ENCODE measurements around the gene FN3KRP. TPM values are rescaled to one million over a fixed set of nuclear protein-coding genes. Genes with fewer than 3 reads are reported as not detected.

FN3KRP gene
- total RNA-seq, 5 donors from 2014 or later (not counting 1 experiment from before 2014, with no cell fraction given): 29.2 to 49.4 (median 44.3) TPM

- no peak overlapping the region for H3K4me3 Mint-ChIP-seq
- ATAC-seq (replicated peaks in 1 of 4) (no peak), DNase-seq (no peak)
- no peak overlapping the region for H3K27ac ChIP-seq (ENCODE audit: low read length)
- no peaks in the 10 kb centered on the region for H3K4me1 Mint-ChIP-seq
- POLR2A ChIA-PET: no interaction called here
- peaks cover 4 to 10% (median 9%) of the 10 kb centered on the region in 3 donors for H3K9me3 Mint-ChIP-seq
- CTCF ChIA-PET: no interaction called here
- no peaks in the 10 kb centered on the region for H3K27me3 Mint-ChIP-seq
- no peaks in the 10 kb centered on the region for H3K27me3 ChIP-seq (replicated peaks in 1 of 2; ENCODE audit: control insufficient read depth in 2 of 2, extremely low read depth in 1 of 2, insufficient read depth in 2 of 2, low read length in 1 of 2)
- H3K27ac Mint-ChIP-seq: no peak overlapping the region
- H3K4me1 ChIP-seq (ENCODE audit: control insufficient read depth in 1 of 2, extremely low read depth in 1 of 2, insufficient read depth in 2 of 2, low read length in 2 of 2): no peaks in the 10 kb centered on the region
- peaks cover 9% of the 10 kb centered on the region for H3K36me3 Mint-ChIP-seq
- H3K36me3 ChIP-seq (ENCODE audit: control insufficient read depth in 2 of 2, extremely low read depth in 1 of 2, insufficient read depth in 1 of 2, low read length in 1 of 2): peaks cover 0 to 2% of the 10 kb centered on the region in 2 donors
- H3K9me3 ChIP-seq: no peaks in the 10 kb centered on the region
- 90% methylated on average over 12 of the region's 28 CpGs for WGBS (ENCODE audit: insufficient coverage)
- H3K4me3 ChIP-seq (ENCODE audit: control insufficient read depth in 1 of 2, extremely low read depth in 1 of 2, low read length in 1 of 2): no peak overlapping the region
Measured at GRCh38 chr17:82679586-82680465, 36.7 kb upstream of the FN3KRP start.

- WGBS (ENCODE audit: insufficient coverage): no CpG with 5 or more reads among the region's 3 CpGs
- ChIA-PET POLR2A (interaction anchor here in 1 of 2 donors (0.7 kb wide), 1 partner anchor 182 kb away, joined by 9 read pairs; no protein-coding TSS in a partner anchor), CTCF (interaction anchor here in 1 of 2 donors (0.7 kb wide), 1 partner anchor 87 kb away, joined by 4 read pairs; no protein-coding TSS in a partner anchor)
- Mint-ChIP-seq H3K4me1 (no peaks in the 10 kb centered on the region), H3K36me3 (peaks cover 9% of the 10 kb centered on the region), H3K4me3 (no peak overlapping the region), H3K27ac (no peak overlapping the region), H3K9me3 (peaks cover 4 to 10% (median 9%) of the 10 kb centered on the region in 3 donors), H3K27me3 (no peaks in the 10 kb centered on the region)
- DNase-seq (no peak), ATAC-seq (replicated peaks in 1 of 4) (no peak)
- H3K4me3 ChIP-seq (ENCODE audit: control insufficient read depth in 1 of 2, extremely low read depth in 1 of 2, low read length in 1 of 2): no peak overlapping the region
- no peaks in the 10 kb centered on the region for H3K9me3 ChIP-seq
- peaks cover 0 to 2% of the 10 kb centered on the region in 2 donors for H3K36me3 ChIP-seq (ENCODE audit: control insufficient read depth in 2 of 2, extremely low read depth in 1 of 2, insufficient read depth in 1 of 2, low read length in 1 of 2)
- H3K4me1 ChIP-seq (ENCODE audit: control insufficient read depth in 1 of 2, extremely low read depth in 1 of 2, insufficient read depth in 2 of 2, low read length in 2 of 2): no peaks in the 10 kb centered on the region
- no peak overlapping the region for H3K27ac ChIP-seq (ENCODE audit: low read length)
- no peaks in the 10 kb centered on the region for H3K27me3 ChIP-seq (replicated peaks in 1 of 2; ENCODE audit: control insufficient read depth in 2 of 2, extremely low read depth in 1 of 2, insufficient read depth in 2 of 2, low read length in 1 of 2)
Measured at GRCh38 chr17:82681547-82681946, 35.0 kb upstream of the FN3KRP start.

GRCh38 chr17:82683534-82683933, 33.0 kb upstream of the FN3KRP start:
- Histone ChIP-seq H3K9me3 (no peaks in the 10 kb centered on the region), H3K27ac (ENCODE audit: low read length) (no peak overlapping the region), H3K4me1 (ENCODE audit: control insufficient read depth in 1 of 2, extremely low read depth in 1 of 2, insufficient read depth in 2 of 2, low read length in 2 of 2) (no peaks in the 10 kb centered on the region), H3K27me3 (replicated peaks in 1 of 2; ENCODE audit: control insufficient read depth in 2 of 2, extremely low read depth in 1 of 2, insufficient read depth in 2 of 2, low read length in 1 of 2) (no peaks in the 10 kb centered on the region), H3K36me3 (ENCODE audit: control insufficient read depth in 2 of 2, extremely low read depth in 1 of 2, insufficient read depth in 1 of 2, low read length in 1 of 2) (peaks cover 0 to 2% of the 10 kb centered on the region in 2 donors), H3K4me3 (ENCODE audit: control insufficient read depth in 1 of 2, extremely low read depth in 1 of 2, low read length in 1 of 2) (no peak overlapping the region)
- DNase-seq: no peak
- no peak for ATAC-seq (replicated peaks in 1 of 4)
- no CpG with 5 or more reads among the region's 1 CpG for WGBS (ENCODE audit: insufficient coverage)
- ChIA-PET POLR2A (no interaction called here), CTCF (no interaction called here)
- Mint-ChIP-seq H3K9me3 (peaks cover 4 to 10% (median 9%) of the 10 kb centered on the region in 3 donors), H3K27ac (no peak overlapping the region), H3K4me1 (no peaks in the 10 kb centered on the region), H3K27me3 (no peaks in the 10 kb centered on the region), H3K36me3 (peaks cover 9% of the 10 kb centered on the region), H3K4me3 (no peak overlapping the region)

- DNase-seq (no peak), ATAC-seq (replicated peaks in 1 of 4) (no peak)
- H3K9me3 Mint-ChIP-seq: peaks cover 4 to 10% (median 9%) of the 10 kb centered on the region in 3 donors
- 95% methylated on average over 5 of the region's 13 CpGs for WGBS (ENCODE audit: insufficient coverage)
- Histone ChIP-seq H3K36me3 (ENCODE audit: control insufficient read depth in 2 of 2, extremely low read depth in 1 of 2, insufficient read depth in 1 of 2, low read length in 1 of 2) (peaks cover 0 to 2% of the 10 kb centered on the region in 2 donors), H3K4me1 (ENCODE audit: control insufficient read depth in 1 of 2, extremely low read depth in 1 of 2, insufficient read depth in 2 of 2, low read length in 2 of 2) (no peaks in the 10 kb centered on the region), H3K4me3 (ENCODE audit: control insufficient read depth in 1 of 2, extremely low read depth in 1 of 2, low read length in 1 of 2) (no peak overlapping the region), H3K27me3 (replicated peaks in 1 of 2; ENCODE audit: control insufficient read depth in 2 of 2, extremely low read depth in 1 of 2, insufficient read depth in 2 of 2, low read length in 1 of 2) (no peaks in the 10 kb centered on the region), H3K27ac (ENCODE audit: low read length) (no peak overlapping the region), H3K9me3 (no peaks in the 10 kb centered on the region)
- no peaks in the 10 kb centered on the region for H3K27me3 Mint-ChIP-seq
- H3K27ac Mint-ChIP-seq: no peak overlapping the region
- H3K4me1 Mint-ChIP-seq: no peaks in the 10 kb centered on the region
- H3K4me3 Mint-ChIP-seq: no peak overlapping the region
- CTCF ChIA-PET: no interaction called here
- POLR2A ChIA-PET: no interaction called here
- H3K36me3 Mint-ChIP-seq: peaks cover 9% of the 10 kb centered on the region
Measured at GRCh38 chr17:82684228-82684841, 32.2 kb upstream of the FN3KRP start.

- Mint-ChIP-seq H3K9me3 (peaks cover 4 to 10% (median 9%) of the 10 kb centered on the region in 3 donors), H3K4me3 (no peak overlapping the region), H3K4me1 (no peaks in the 10 kb centered on the region), H3K27ac (no peak overlapping the region), H3K36me3 (peaks cover 12% of the 10 kb centered on the region), H3K27me3 (no peaks in the 10 kb centered on the region)
- no peaks in the 10 kb centered on the region for H3K27me3 ChIP-seq (replicated peaks in 1 of 2; ENCODE audit: control insufficient read depth in 2 of 2, extremely low read depth in 1 of 2, insufficient read depth in 2 of 2, low read length in 1 of 2)
- POLR2A ChIA-PET: no interaction called here
- H3K4me3 ChIP-seq (ENCODE audit: control insufficient read depth in 1 of 2, extremely low read depth in 1 of 2, low read length in 1 of 2): no peak overlapping the region
- peaks cover 0 to 2% of the 10 kb centered on the region in 2 donors for H3K36me3 ChIP-seq (ENCODE audit: control insufficient read depth in 2 of 2, extremely low read depth in 1 of 2, insufficient read depth in 1 of 2, low read length in 1 of 2)
- CTCF ChIA-PET: no interaction called here
- ATAC-seq (replicated peaks in 1 of 4) (no peak), DNase-seq (no peak)
- no peak overlapping the region for H3K27ac ChIP-seq (ENCODE audit: low read length)
- no peaks in the 10 kb centered on the region for H3K9me3 ChIP-seq
- WGBS (ENCODE audit: insufficient coverage): 92% methylated on average over 11 of the region's 12 CpGs
- H3K4me1 ChIP-seq (ENCODE audit: control insufficient read depth in 1 of 2, extremely low read depth in 1 of 2, insufficient read depth in 2 of 2, low read length in 2 of 2): no peaks in the 10 kb centered on the region
Measured at GRCh38 chr17:82685291-82685690, 31.2 kb upstream of the FN3KRP start.

- Mint-ChIP-seq H3K4me3 (no peak overlapping the region), H3K36me3 (peaks cover 14% of the 10 kb centered on the region), H3K4me1 (no peaks in the 10 kb centered on the region), H3K27me3 (no peaks in the 10 kb centered on the region), H3K27ac (no peak overlapping the region), H3K9me3 (peaks cover 4 to 8% (median 8%) of the 10 kb centered on the region in 3 donors)
- ATAC-seq (replicated peaks in 1 of 4) (no peak), DNase-seq (no peak)
- H3K36me3 ChIP-seq (ENCODE audit: control insufficient read depth in 2 of 2, extremely low read depth in 1 of 2, insufficient read depth in 1 of 2, low read length in 1 of 2): peaks cover 0 to 2% of the 10 kb centered on the region in 2 donors
- H3K9me3 ChIP-seq: no peaks in the 10 kb centered on the region
- ChIA-PET POLR2A (no interaction called here), CTCF (interaction anchor here in 1 of 2 donors (0.7 kb wide), 1 partner anchor 23 kb away, joined by 5 read pairs; no protein-coding TSS in a partner anchor)
- H3K4me1 ChIP-seq (ENCODE audit: control insufficient read depth in 1 of 2, extremely low read depth in 1 of 2, insufficient read depth in 2 of 2, low read length in 2 of 2): no peaks in the 10 kb centered on the region
- WGBS (ENCODE audit: insufficient coverage): 100% methylated on average over 5 of the region's 19 CpGs
- H3K4me3 ChIP-seq (ENCODE audit: control insufficient read depth in 1 of 2, extremely low read depth in 1 of 2, low read length in 1 of 2): no peak overlapping the region
- H3K27ac ChIP-seq (ENCODE audit: low read length): no peak overlapping the region
- H3K27me3 ChIP-seq (replicated peaks in 1 of 2; ENCODE audit: control insufficient read depth in 2 of 2, extremely low read depth in 1 of 2, insufficient read depth in 2 of 2, low read length in 1 of 2): no peaks in the 10 kb centered on the region
Measured at GRCh38 chr17:82686366-82687324, 29.9 kb upstream of the FN3KRP start.
